Endothelial cell of umbilical vein (primary cell): Measurements from ENCODE around the gene MCFD2. TPM values are rescaled to one million over a fixed set of nuclear protein-coding genes. Genes with fewer than 3 reads are reported as not detected.

Experiments used
- BruUV-seq: library from RNA; stranded (reverse); fragments of 400-500 nt; replicated peaks from 2 replicates; lab custom pipeline; 2021; lab: Mats Ljungman, UMichigan
- CTCF ChIA-PET: fragments of 300-600, 350-600 bp; sonication (Branson Sonifier 250); formaldehyde crosslinking; loops from one replicate; lab custom pipeline; 2021; ENCODE audit warnings: antibody characterized with exemption, inconsistent platforms; lab: Charles Lee
- POLR2A ChIA-PET: fragments of 300-600, 350-600 bp; sonication (Branson Sonifier 250); formaldehyde crosslinking; loops from one replicate; lab custom pipeline; 2021; ENCODE audit warnings: antibody characterized with exemption, inconsistent platforms; lab: Charles Lee
- DNase-seq: peaks from one replicate; pipeline ENCODE4 v3.0.0-alpha.2; 2011; ENCODE audit warnings: low read depth, low spot score
- FAIRE-seq: peaks from 2 replicates; lab custom pipeline; 2011; peaks lifted over from hg19 to GRCh38; lab: Jason Lieb, UNC
- H2AFZ ChIP-seq: 2 replicates; pipeline ENCODE4 v1.6.0; 2012; ENCODE audit warnings: low read depth, low read length, control low read depth, inconsistent platforms
- H3K27ac ChIP-seq: 2 replicates; pipeline ENCODE4 v1.5.1; 2011; ENCODE audit warnings: low read depth, mild to moderate bottlenecking, control low read depth, low read length, moderate library complexity; ENCODE audit not compliant: insufficient read depth
- H3K27me3 ChIP-seq, 2 experiments: 2 replicates each; pipeline versions ENCODE4 v1.6.0 to v1.6.1; 2011; ENCODE audit warnings: low read length in 2 of 2, mixed read lengths in 1 of 2; ENCODE audit not compliant: control insufficient read depth in 2 of 2, insufficient read depth in 2 of 2
- H3K36me3 ChIP-seq, 2 experiments: 2 replicates in 1 of 2; 3 replicates in 1 of 2; pipeline ENCODE4 v1.5.1; 2011; ENCODE audit warnings: low read length in 2 of 2, mild to moderate bottlenecking in 1 of 2, moderate library complexity in 1 of 2; ENCODE audit not compliant: control insufficient read depth in 2 of 2, insufficient read depth in 2 of 2; ENCODE audit errors: extremely low read depth in 1 of 2
- H3K4me1 ChIP-seq: 3 replicates; pipeline ENCODE4 v1.5.1; 2011; ENCODE audit warnings: mild to moderate bottlenecking, low read length; ENCODE audit not compliant: control insufficient read depth, insufficient read depth; ENCODE audit errors: extremely low read depth
- H3K4me2 ChIP-seq: 2 replicates; pipeline ENCODE4 v1.6.1; 2011; ENCODE audit warnings: low read length, control low read depth, mixed read lengths; ENCODE audit not compliant: insufficient read depth
- H3K4me3 ChIP-seq, 3 experiments: fragments of 200-600 bp in 1 of 3; sonication (generic), shearing (Covaris generic) in 1 of 3; replicated peaks in 1 of 3; 2 replicates each; pipeline ENCODE4 v1.5.1; 2011 to 2016; ENCODE audit warnings: control low read depth in 3 of 3, low read length in 3 of 3, mild to moderate bottlenecking in 2 of 3, inconsistent platforms in 1 of 3, low read depth in 1 of 3, moderate library complexity in 1 of 3; ENCODE audit not compliant: insufficient read depth in 1 of 3
- H3K79me2 ChIP-seq: 2 replicates; pipeline ENCODE4 v1.6.0; 2012; ENCODE audit warnings: low read length, inconsistent platforms; ENCODE audit not compliant: control insufficient read depth, insufficient read depth
- H3K9ac ChIP-seq: replicated peaks from 2 replicates; pipeline ENCODE3; 2011; ENCODE audit warnings: low read length, control low read depth; ENCODE audit not compliant: insufficient read depth; ENCODE audit errors: extremely low read depth
- H3K9me1 ChIP-seq: replicated peaks from 3 replicates; pipeline ENCODE4 v1.6.0; 2011; ENCODE audit warnings: mild to moderate bottlenecking, low read length; ENCODE audit not compliant: control insufficient read depth, insufficient read depth; ENCODE audit errors: extremely low read depth
- H3K9me3 ChIP-seq: replicated peaks from 2 replicates; pipeline ENCODE4 v1.5.1; 2012; ENCODE audit warnings: low read length, inconsistent platforms; ENCODE audit not compliant: control insufficient read depth, insufficient read depth
- H4K20me1 ChIP-seq: replicated peaks from 2 replicates; pipeline ENCODE3; 2011; ENCODE audit warnings: mild to moderate bottlenecking, low read length; ENCODE audit not compliant: control insufficient read depth, insufficient read depth; ENCODE audit errors: extremely low read depth
- CTCF ChIP-seq, 2 donors: IDR thresholded peaks; 1 replicate in 1 of 2; 2 replicates in 1 of 2; pipeline ENCODE4 v1.5.1; 2011; ENCODE audit warnings: low read length in 2 of 2, mild to moderate bottlenecking in 2 of 2, moderate library complexity in 2 of 2, control low read depth in 1 of 2, inconsistent platforms in 1 of 2, low read depth in 1 of 2; ENCODE audit not compliant: insufficient read depth in 1 of 2; ENCODE audit errors: extremely low read depth in 1 of 2
- EZH2 ChIP-seq: IDR thresholded peaks from 2 replicates; pipeline ENCODE4 v1.6.1; 2012; ENCODE audit warnings: borderline replicate concordance, low read depth, mild to moderate bottlenecking, moderate library complexity, low read length, inconsistent platforms; ENCODE audit not compliant: severe bottlenecking
- FOS ChIP-seq: IDR thresholded peaks from 2 replicates; pipeline ENCODE4 v1.6.1; 2011; ENCODE audit warnings: mild to moderate bottlenecking, low read length, moderate library complexity, borderline replicate concordance; ENCODE audit not compliant: insufficient read depth
- GATA2 ChIP-seq: IDR thresholded peaks from 2 replicates; pipeline ENCODE4 v1.7.0; 2011; ENCODE audit warnings: low read depth, mild to moderate bottlenecking, moderate library complexity, mixed read lengths, low read length; ENCODE audit not compliant: insufficient read length, insufficient read depth
- JUN ChIP-seq: IDR thresholded peaks from 2 replicates; pipeline ENCODE4 v1.6.1; 2011; ENCODE audit warnings: borderline replicate concordance, low read depth; ENCODE audit not compliant: insufficient read length, insufficient read depth
- MAX ChIP-seq: IDR thresholded peaks from 2 replicates; pipeline ENCODE4 v1.6.1; 2011; ENCODE audit not compliant: insufficient read depth, insufficient read length
- MYC ChIP-seq: IDR thresholded peaks from one replicate; pipeline ENCODE4 v1.6.1; 2011; ENCODE audit warnings: mild to moderate bottlenecking, low read depth, low read length
- POLR2A ChIP-seq: IDR thresholded peaks from 2 replicates; pipeline ENCODE4 v1.6.1; 2012; ENCODE audit warnings: low read depth, mild to moderate bottlenecking, control low read depth, low read length
- POLR2AphosphoS5 ChIP-seq: IDR thresholded peaks from 2 replicates; pipeline ENCODE4 v1.6.1; 2012; ENCODE audit warnings: low read depth, mild to moderate bottlenecking, control low read depth, low read length, moderate library complexity; ENCODE audit not compliant: insufficient read depth
- dilution Hi-C: fragments of 300-500 bp; cut with MboI; formaldehyde crosslinking; loops from one replicate; pipeline ENCODE4 v1.15.0; 2019; ENCODE audit warnings: low sequenced_read_pairs; ENCODE audit not compliant: extremely low pct_ligation_motif_present
- intact Hi-C: fragments of 100-400 bp; cut with micrococcal nuclease; formaldehyde crosslinking; loops from one replicate; pipeline ENCODE4 v1.10.0; 2022
- polyA plus RNA-seq, 4 experiments: library from polyadenylated mRNA; depleted of rRNA in 3 of 4; stranded (reverse) in 3 of 4; unstranded in 1 of 4; fragments of >200 nt; gene quantifications; 2 replicates each; pipeline versions ENCODE4 v1.2.1 to v1.2.3, GENCODE V29; 2011 to 2012; ENCODE audit warnings: missing spikeins in 1 of 4
- total RNA-seq: library from RNA; stranded (reverse); gene quantifications from 2 replicates; pipeline ENCODE4 v1.2.3, GENCODE V29; 2021

Gene MCFD2
- total and polyA plus RNA-seq, 2 donors (not counting 3 experiments of a cell fraction or from before 2014, with no cell fraction given): 74.8 to 141 TPM

DNA sequence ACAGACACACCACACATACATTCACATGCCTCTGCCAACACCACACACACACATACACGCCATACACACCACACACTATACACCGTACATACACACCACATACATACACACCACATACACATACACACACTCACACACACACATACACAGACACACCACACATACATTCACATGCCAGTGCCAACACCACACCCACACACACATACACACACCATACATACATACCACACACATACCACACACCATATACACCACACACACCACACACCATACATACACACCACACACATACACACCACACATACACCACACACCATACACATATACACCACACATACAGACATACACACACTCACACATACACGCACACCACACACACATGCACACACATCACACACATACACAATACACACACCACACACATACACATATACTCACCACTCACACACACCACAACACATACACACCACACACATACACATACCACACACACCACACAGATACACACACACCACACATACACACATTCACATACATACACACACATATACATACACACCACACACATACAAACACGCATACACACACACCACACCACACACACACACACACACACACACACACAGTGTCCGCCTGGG lies 37.2 kb downstream of the MCFD2 start:
- peaks cover 35% of the 10 kb centered on the region for H3K4me1 ChIP-seq
- no peak overlapping the region for H3K4me3 ChIP-seq
- no peak overlapping the region for H2AFZ ChIP-seq
- peak; percentile 63 for FAIRE-seq
- H3K27ac ChIP-seq: peak overlapping the region; percentile 4
- POLR2A ChIA-PET: no interaction called here
- no peaks in the 10 kb centered on the region for H3K36me3 ChIP-seq
- dilution Hi-C loops: no loop called here
- no peak for DNase-seq
- no peak for TF ChIP-seq POLR2AphosphoS5
- TF ChIP-seq EZH2: no peak
- no peak for TF ChIP-seq MYC
- no peak for TF ChIP-seq POLR2A
- no peak for TF ChIP-seq GATA2
- TF ChIP-seq JUN: no peak
- TF ChIP-seq FOS: no peak
- TF ChIP-seq MAX: no peak
- TF ChIP-seq CTCF (IDR thresholded peaks at IDR 0.05; ENCODE audit: extremely low read depth in 1 of 2, insufficient read depth in 1 of 2, low read depth in 1 of 2, low read length in 2 of 2): no peak
- no peaks in the 10 kb centered on the region for H3K9me1 ChIP-seq
- H3K4me2 ChIP-seq: no peak overlapping the region
- no peaks in the 10 kb centered on the region for H4K20me1 ChIP-seq
- no TSS peak for BruUV-seq
- no peaks in the 10 kb centered on the region for H3K9me3 ChIP-seq
- CTCF ChIA-PET: interaction anchor here (0.8 to 1.0 kb wide), 4 partner anchors 9 to 444 kb away, joined by 3 to 5 read pairs (median 4); no protein-coding TSS in a partner anchor
- H3K9ac ChIP-seq: no peak overlapping the region
- no peaks in the 10 kb centered on the region for H3K27me3 ChIP-seq
- intact Hi-C loops: loop anchor here (10.0 kb wide), 1 partner anchor 884 kb away; no protein-coding TSS in a partner anchor
- H3K79me2 ChIP-seq: no peaks in the 10 kb centered on the region
